C1 segment of cervical spinal cord (tissue), 14 donors: ENCODE data around the gene SMAD9.
A peak's percentile ranks its signal among the peaks of the same experiment; 100 is the strongest.

Experiments used
- DNase-seq, 14 donors: peaks; one replicate each; lab custom pipeline; 2025; lab: John Stamatoyannopoulos, UW

Gene SMAD9

DNA sequence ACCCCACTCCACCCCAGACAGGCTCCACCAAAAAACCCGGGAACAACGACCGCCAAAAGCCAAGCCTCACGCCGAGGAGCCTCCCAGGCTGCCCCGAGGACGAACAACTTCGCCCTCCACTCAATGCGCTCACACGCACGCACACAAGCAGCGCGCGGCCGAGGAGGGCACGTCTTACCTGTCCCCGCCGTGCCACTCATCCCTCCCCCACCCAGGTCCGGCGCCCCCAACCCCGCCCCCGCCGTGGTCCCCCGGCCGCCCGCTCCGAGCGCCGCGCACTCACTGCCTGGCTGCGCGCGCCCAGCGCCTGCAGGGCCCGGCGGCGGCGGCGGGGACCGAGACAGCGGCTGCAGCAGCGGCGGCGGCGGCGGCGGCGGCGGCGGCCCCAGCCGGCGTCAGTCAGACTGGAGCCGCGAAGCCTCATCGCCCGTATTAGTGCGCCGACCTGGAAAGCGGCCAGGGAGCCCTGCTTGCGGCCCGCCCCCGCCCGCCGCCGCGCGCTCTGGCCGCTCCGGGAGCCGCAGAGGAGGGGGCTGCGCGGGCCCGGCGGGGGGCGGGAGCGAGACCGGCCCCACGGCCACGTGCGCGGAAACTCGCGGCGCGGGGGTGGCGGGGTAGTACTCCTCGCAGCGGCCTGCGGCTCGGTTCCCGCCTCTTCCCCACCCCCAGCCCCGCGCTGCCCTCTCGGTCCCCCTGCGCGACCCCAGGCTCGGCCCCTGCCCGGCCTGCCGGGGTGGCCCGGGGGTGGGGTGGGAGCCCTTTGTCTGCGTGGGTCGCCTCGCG, at the start of gene SMAD9:
Gene SMAD9 (minus strand): TSS at position 406 of the 783 bp plus-strand sequence. CDS start 40,549 bp downstream, outside the sequence.
- peak in 11 of 14 donors; percentile 14 to 70 (median 36) for DNase-seq

DNA sequence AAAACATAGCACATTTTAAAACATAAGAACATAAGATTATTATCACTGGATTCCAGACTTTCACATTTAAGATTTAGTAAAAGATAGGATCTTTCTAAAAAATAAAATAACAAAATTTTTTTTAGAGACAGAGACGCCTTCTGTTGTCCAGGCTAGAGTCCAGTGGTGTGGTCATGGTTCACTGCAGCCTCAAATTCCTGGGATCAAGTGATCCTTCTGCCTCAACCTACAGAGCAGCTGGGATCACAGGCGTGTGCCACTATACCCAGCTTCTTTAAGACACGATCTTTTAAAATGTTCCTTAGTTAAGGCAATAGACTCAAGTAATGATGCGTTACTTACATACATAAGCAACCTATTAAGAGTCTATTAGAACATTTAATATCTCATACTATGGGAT, 46.4 kb upstream of the SMAD9 start:
- DNase-seq: no peak

GRCh38 chr13:36965767-36966166, 45.7 kb upstream of the SMAD9 start:
- no peak for DNase-seq

DNA sequence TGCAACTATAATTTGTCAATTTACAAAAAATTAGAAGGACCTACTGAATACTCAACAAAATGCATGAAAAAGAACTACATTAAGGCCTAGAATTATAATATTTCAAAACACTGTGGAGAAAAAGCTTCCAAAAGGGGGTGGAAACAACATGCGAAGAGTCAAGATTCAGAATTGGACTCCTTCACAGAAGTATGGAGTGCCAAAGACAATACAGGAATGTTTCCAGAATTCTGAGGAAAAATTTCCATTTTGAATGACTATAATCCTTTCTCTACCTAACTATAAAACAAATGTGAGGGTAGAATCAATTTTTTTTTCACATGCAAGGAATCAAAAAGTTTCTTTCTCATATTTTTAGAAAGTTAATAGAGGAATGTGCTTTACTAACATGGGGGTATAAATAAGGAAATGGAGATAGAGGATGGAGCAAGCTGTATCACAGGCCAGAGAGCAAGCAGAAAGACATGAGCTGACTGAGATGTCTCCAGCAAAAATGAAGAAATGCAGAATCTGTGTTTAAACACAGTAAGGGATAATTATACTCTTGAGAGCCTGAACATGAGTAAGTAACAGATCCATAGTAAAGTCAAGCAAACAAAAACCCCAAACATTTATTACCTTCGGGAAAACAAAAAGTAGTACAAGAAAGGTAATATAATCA, 39.5 kb upstream of the SMAD9 start:
- DNase-seq: no peak

- DNase-seq: no peak
These were observed 34.5 kb upstream of the SMAD9 start for GRCh38 chr13:36954542-36954941.

DNA sequence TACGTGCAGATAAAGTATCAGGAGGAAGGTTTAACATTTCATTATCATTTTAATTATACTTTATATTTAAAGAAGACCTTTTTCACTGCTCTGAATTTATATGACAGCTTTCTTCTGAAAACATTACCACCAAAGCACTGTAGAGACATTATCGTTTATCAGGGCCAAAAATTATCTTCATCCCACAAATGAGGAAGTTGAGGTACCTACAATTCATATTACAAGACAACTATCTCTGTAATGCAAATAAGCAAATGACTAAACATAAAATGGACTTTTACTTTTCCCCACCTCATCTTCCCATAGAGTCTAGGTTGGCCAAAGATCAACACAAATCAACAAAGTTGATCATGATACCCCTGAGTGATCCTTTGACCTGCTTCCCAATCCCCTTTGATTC, 30.9 kb upstream of the SMAD9 start:
- DNase-seq: no peak

DNA sequence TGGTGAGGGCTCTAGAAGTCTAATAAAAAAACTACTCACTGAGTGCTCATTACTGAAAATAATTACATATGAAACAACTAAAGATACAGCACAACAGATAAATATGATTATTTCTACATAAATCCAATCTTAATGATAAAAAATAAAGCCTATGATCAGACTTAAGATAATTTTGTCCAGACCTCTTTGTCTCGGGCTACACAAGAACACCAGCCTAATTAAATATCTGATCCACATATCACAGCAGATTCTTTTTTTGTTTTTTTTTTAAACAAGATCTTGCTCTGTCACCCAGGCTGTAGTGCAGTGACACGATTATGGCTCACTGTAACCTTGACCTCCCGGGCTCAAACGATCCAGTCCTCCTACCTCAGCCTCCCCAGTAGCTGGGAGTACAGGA, 30.3 kb upstream of the SMAD9 start:
- DNase-seq: no peak

- no peak for DNase-seq
These were observed 25.0 kb upstream of the SMAD9 start for GRCh38 chr13:36945078-36945477.

DNA sequence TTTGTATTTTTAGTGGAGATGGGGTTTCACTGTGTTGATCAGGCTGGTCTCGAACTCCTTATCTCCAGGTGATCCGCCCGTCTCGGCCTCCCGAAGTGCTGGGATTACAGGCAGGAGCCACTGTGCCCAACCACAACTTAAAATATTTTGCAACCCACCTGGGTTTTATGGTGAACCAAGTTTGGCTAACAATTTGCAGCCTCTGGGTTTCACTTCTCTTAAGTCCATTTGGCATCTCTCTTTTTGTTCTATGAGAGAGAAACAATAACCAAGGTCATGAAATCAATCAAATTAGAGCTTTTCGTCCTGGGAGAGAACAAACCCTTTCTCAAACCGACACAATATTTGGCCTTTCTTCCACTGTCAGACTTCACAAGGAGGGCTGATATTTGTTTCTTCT, 5.6 kb upstream of the SMAD9 start:
- DNase-seq: no peak

DNA sequence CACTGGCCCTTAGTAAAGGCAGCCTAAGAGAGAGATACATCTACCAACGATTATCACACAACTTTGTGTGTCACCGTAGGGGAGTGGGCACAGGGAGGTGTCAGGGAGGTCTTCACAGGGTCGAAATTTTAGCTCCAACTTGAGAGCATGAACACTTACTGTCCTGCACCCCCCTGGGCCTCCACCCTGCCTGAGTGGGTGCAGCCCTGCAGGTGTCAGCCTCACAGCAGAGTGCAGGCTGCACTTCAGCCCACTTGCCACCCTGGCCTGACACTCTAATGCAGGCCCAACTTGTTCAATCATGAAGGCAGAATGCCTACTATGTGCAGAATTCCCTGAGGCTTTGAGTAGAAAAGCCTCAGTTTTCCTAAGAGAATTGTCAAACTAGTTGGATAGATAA, 4.0 kb upstream of the SMAD9 start:
- no peak for DNase-seq

DNA sequence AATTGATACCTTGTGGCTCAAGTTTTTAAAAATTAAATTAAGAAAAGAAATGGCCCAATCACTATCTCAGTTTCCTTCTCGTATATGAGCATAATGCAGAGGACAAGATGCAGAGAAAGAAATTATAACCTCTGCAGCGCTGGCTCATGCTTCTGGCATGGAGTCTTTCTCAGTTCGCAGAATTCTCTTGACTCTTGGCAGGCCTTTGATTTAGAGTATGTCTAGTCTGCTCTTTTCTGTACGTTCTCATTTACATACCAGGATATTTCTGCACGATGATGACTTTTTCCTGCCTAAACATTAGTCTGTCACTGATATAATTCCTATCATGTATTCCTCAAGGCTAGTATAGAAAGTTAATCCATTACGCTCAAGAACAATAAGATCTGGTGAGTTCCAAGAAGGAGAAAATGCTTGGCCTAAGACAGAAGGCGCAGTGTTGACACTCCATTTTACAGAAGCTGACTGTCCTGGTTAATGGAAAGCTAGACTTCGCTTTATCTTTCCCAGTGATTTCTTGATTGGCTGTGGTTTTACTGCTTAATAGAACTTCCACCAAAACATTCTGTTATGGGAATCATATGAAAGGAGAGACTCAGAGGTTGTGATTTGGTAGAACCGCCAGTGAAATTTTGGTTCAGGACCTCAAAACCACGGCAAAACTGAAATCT, 1.7 kb upstream of the SMAD9 start:
- no peak for DNase-seq

DNA sequence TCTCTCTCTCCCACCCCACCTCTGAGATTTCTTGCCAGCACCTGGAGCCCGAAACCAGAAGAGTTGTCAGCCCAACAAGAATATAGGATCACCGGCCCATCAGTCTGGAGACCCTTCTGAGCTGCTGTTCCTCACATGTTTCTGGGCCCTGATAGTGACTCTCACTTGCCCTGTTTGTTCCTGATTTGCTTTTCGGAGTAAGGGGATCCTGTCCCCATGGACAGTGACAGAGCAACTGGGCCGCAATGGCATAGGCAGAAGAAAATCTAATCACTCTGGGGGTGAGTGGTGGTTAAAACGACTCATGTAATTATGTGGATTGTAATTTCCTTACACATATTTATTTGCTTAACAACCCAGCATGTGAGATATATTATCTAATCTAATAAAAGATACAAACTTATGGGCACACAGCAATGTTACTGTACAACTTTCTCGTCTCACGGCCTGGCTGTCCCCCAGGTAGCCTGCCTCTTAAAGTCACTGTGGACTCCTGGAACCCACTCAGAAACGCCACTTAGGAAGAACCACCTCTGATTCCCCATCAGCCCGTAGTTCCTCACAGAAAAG, 663 bp upstream of the SMAD9 start:
- no peak for DNase-seq

DNA sequence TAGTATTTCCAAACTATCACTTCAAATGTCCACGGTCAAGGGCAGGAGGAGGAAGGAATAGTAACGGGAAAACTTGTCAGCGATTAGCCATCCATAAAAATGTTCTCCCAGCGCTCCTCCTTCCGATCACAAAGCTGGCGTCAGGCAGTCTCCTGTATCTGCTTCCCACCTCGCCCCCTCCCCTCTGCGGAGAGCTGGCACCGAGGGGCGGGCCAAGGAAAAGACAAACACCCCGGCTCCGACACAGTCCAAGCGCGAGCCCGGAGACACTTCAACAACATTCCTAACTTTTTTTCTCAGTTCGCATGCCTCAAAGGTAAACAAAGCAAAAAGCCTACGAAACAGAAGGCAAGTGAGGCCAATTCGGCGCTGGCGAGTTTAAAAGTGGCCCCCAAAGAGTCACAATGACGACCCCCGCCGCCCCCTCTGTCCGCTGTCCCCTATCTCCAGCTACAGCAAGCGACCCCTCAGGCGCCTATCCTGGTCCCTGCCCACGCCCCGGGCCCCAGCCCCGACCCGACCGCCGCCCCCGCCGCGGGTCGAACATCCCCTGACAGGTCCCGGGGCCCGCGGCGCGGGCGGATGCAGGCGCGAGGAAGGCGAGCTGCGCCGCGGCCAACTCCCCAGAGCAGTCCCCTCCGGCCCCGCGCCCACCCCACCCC, 736 bp downstream of the SMAD9 start:
- peak in 7 of 14 donors; percentile 25 to 61 (median 34) for DNase-seq

GRCh38 chr13:36918246-36919131, 1.5 kb downstream of the SMAD9 start:
- peak in 4 of 14 donors; percentile 25 to 48 (median 38) for DNase-seq

DNA sequence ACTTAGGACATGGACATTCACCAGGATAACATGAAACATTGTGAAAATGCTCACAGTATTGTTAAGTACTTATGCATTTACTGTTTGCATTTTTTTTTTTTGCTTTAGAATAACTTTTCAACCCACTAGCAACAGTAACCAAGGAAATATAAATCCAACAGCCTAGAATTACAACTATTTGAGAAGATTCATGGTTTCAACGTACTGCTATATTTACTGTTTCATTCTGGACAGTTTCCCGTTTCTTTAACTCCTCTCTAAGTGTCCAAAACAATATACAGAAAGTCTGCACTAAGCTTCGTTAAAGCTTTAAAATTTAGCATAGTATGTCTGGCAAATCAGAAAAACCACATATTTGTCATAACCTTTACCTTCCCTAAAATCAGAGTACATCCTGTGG, 2.7 kb downstream of the SMAD9 start:
- DNase-seq: no peak

GRCh38 chr13:36915896-36916640, 4.0 kb downstream of the SMAD9 start:
- peak in 2 of 14 donors; percentile 5 to 10 for DNase-seq

DNA sequence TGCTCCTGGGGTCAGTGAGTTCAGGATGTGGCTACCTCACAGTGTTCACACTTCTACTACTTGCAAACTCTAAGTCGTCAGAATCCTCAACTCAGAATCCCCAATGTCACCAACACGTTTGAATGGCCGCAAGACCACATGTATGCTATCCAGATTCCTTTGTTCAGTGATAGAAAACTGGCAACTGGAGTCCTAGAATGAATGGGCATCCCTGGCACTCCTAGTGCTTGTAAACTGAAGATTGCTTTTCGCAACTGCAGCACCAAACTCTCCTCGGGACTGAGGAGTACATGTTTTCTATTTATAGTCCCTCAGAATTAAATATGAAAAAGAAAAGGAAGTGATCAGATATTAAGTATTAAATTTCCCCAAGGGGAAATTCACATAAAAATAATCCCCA, 4.9 kb downstream of the SMAD9 start:
- peak in 2 of 14 donors; percentile 10 to 25 for DNase-seq

GRCh38 chr13:36914648-36915047, 5.4 kb downstream of the SMAD9 start:
- no peak for DNase-seq

DNA sequence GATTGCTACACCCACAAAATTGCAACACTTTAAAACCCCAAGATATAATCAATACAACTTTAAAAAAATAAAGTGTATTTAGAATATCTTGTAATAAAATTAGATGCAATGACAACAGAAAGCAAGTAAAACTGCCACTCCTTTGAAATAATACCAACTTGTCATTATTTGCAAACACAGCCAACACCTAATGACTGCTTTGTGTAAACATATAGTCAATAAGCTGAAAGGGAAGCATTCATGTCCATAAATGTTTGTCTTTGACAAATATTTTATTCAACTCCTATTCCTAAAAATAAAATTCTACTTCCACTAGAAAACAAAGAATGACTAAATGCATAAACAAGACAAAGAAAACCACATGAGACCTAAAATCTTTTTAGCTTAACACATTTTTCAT, 6.6 kb downstream of the SMAD9 start:
- no peak for DNase-seq

DNA sequence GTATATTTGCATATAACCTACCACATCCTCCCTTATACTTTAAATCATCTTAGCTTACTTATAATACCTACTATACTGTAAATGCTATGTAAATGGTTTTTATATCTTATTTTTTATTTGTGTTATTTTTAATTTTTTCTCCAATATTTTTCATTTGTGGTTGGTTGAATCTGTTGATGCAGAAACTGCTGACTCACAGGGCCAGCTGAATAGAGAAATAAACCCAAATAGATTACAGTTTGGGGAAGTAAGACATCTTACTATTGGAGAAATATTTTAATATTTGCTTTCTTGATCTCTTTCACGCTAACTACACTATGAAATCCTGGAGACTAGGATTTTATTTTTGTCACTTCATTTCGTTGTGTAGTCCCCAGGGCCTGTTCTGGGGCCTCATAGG, 7.1 kb downstream of the SMAD9 start:
- DNase-seq: no peak
